IMR-90 (cell line): ENCODE measurements around the gene TMPRSS3.

Experiments
- CEBPB ChIP-seq: IDR thresholded peaks from 2 replicates; pipeline ENCODE4 v1.6.1; 2012; ENCODE audit warnings: low read depth, low read length, improper control_type of control experiment
- CTCF ChIP-seq: conservative IDR thresholded peaks from 2 replicates; pipeline ENCODE4 v1.5.1; 2012; ENCODE audit warnings: mild to moderate bottlenecking, low read depth, low read length, improper control_type of control experiment
- MAFK ChIP-seq: IDR thresholded peaks from 2 replicates; pipeline ENCODE4 v1.6.1; 2012; ENCODE audit warnings: low read depth, low read length, improper control_type of control experiment
- POLR2A ChIP-seq: IDR thresholded peaks from 2 replicates; pipeline ENCODE4 v1.6.1; 2012; ENCODE audit warnings: mild to moderate bottlenecking, low read depth, low read length
- RAD21 ChIP-seq: IDR thresholded peaks from 2 replicates; pipeline ENCODE4 v1.6.1; 2012; ENCODE audit warnings: low read length, improper control_type of control experiment
- USF2 ChIP-seq: fragments of 150-350 bp; IDR thresholded peaks from 2 replicates; pipeline ENCODE4 v1.6.1; 2017; ENCODE audit warnings: mild to moderate bottlenecking, antibody characterized with exemption, low read length, low read depth

- TF ChIP-seq POLR2A = no peak
- TF ChIP-seq CTCF = no peak
- TF ChIP-seq MAFK = no peak
- TF ChIP-seq RAD21 = no peak
- TF ChIP-seq CEBPB = no peak
- TF ChIP-seq USF2 = no peak
These were observed 31.5 kb downstream of the TMPRSS3 start for GRCh38 chr21:42364304-42364865.
